ENCODE results near the gene PDE9A.

GRCh38 chr21:42642219-42642745 lies 11.1 kb upstream of the PDE9A start:
- TF ChIP-seq CTCF (IDR thresholded peaks at IDR 0.05): no peak
- TF ChIP-seq POLR2A (IDR thresholded peaks at IDR 0.05): no peak

All from testis (tissue), 2 donors.